GM18499 (cell line): ENCODE data around the gene ONECUT2.
"Not testable (repeated sequence)": the region's sequence is repeated elsewhere in the genome, so short reads cannot be mapped to it uniquely, and the experiment has no call there.

Experiments used
- ATAC-seq: cut with Tn5 transposase; IDR thresholded peaks from one replicate; pipeline ENCODE4 v1.9.1; 2021; ENCODE audit warnings: moderate number of reproducible peaks; ENCODE audit not compliant: insufficient read depth, unreplicated experiment

Gene ONECUT2

DNA sequence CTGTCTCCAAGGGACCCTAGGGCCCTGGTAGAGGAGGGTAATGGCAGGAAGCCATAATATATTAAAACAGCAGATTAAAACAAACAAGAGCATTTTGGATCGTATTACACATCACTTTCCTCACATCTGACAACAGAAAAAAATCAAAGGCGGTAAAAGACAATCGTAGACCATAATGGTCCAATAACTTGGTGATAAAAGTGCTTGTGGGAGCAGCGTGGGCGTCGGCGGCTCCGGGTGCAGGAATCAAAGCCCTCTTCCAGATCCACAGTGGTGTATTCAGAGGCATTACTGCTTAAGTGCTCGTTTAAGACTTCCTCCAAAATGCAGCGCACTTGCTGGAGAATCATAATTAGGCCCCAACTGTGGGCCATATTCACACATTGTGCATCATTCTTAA, 83.4 kb downstream of the ONECUT2 start:
- ATAC-seq = no peak

DNA sequence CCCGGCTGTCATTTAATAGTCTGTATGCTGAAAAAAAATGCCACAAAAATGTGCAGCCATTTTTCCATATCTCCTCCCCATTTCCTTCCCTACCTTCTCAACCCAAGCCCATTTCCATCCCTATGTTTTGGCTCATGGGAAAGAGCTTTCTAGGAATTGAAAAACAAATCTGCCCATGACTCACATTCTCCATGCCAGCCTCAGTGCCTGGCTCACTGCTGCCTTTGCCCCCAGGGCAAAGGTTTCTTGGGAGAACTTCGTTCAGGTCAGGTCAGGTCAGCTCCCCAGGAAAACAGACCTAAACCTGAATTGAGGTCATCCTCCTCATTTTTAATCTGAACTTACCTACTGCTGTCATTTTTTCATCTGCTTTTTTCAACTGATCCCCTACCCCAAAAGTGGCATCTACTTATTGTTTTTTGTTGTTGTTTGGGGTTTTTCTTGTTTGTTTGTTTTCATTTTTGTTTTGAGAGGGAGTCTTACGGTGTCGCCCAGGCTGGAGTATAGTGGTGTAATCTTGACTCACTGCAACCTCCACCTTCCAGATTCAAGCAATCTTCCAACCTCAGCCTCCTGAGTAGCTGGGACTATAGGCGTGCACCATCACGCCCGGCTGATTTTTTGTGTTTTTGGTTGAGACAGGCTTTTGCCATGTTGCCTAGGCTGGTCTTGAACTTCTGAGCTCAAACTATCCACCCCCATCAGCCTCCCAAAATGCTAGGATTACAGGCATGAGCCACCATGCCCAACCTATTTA, 84.7 kb downstream of the ONECUT2 start:
- no peak for ATAC-seq

DNA sequence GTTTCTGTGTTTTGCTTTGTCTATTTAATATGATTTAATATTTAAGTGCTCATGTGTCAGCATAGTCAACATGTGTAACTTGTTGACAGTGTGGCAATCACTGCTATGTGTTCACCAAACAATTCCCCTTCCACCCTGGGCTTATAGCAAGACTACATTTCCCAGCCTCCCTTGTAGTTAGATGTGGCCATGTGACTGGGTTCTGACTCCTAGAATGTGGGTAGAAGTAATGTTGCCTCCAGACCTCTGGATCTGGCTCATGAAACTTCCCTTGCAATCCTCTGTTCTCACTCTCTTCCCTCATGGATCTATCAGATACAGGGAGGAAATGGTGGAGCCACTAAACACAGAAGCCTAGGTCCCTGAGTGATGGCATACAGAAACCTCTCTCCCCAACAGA, 87.2 kb downstream of the ONECUT2 start:
- ATAC-seq = not testable (repeated sequence)

DNA sequence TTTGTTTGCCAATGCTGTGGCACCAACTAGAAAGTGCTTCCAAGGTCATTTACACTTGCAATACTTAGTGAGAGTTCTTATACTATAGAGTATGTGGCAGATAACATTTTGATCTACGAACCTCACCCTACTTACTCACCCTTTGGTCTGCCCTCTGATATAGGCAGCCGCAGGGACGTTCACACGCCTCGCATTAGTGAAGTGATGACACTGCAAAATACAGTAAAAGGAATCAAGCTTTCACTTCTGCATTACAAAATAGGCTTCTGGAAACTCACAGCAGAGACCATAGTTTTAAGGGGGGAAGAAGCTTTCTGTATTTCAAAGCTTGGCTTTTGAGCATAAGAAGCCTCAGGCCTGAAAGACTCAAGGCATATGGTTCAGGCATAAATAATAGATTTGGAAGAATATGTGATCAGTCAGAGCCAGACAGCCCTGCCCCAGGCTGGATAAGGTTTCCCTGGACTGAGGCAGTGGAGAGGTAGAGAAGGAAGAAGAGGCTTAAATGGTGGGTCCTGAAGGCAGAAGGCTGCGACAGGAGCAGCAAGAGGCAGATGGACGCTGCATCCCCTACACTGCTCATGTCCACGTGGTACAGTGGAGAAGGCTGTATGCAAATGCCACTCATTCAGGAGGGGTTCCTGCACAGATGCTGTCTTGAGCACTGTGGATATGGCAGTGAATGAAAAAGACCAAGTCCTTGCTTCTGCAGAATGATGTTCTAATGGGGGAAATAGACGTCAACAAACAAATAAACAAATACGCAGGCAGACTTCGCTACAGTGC, 88.2 kb downstream of the ONECUT2 start:
- ATAC-seq = no peak

DNA sequence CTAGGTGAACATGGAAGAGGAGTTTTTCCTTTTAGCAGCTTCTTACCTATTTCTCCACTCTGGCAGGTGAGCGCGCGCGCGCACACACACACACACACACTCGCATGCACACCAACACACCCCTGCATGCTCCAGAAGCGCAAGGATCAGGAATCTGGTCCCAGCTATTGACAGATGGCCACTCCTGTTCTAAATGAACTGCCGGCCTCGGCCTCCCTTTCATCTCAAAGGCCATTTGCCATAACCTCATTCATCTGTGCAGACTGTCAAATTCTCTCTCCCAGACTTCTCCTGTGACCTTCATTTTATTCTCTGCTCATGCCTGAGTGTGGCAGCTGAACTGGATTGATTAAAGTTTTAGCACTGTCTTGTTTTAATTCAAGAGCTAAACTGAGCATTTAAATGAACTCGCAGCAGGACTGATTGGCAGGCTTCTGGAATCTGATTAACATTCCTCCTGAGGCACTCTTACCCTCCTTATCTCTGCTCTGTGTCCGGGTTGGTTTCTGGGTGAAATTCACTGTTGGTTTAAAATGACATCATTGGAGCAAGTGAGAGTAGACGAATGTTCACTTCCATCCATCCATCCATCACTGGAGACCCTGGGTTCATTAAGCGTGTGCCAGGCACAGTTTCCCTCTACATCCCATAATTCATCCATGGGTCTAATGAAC, 92.5 kb downstream of the ONECUT2 start:
- ATAC-seq = no peak

DNA sequence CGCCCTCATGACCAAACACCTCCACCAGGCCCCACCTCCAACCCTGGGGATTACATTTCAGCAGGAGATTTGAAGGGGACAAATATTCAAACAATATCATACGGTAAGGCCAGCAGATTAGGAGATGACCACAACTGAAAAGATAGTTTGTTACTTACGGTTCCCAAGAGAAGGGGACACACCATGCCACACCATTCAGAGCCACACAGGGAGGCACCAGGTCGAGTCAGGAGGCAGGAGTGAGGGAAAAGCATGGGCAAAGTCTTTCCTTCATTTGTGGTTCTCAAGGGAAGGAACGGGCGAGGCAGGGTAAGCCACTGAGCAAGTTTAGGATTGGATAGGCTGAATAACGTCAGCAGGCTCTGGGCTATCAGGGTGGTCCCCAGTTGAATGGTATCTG, 94.0 kb downstream of the ONECUT2 start:
- no peak for ATAC-seq

DNA sequence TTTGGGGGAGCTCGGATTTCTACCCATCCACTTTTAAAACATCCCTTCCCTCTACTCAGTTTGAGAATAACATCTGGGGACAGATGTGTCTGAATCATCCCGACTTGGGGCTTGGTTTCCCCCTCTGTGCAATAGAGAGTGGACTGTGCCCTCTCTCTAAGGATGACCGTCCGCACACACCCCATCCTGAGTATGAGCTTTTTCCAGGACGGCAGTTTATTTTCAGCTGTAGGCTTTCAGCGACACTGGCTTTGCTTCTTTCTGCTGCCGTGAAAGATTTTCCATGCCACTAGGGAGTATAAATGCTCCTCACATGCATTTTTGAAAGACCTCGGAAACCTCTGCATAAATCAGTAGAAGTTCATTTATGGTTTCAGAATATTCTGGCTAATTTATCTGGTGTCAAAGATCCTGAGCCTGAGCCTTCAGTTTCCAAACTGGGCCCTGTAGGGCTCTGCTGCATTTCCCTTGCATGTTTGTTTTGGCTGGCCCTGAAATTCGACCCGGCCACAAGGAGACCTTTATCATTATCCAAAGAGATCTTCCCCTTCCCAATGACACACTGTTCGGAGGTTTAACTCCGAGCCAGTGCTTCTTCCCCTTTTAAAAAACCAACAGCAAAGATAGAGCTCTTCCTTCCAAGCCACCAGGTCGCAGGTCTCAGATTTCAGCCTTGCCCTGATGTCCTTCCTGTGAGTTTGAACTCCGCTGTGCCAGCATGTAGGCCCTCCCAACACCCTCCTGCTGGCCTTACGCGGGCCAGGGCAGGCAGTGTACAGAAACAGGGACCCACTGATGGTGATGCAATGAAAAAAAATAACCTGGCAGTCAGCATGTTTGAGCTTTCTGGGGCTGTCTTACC, 98.1 kb downstream of the ONECUT2 start:
- ATAC-seq = no peak

DNA sequence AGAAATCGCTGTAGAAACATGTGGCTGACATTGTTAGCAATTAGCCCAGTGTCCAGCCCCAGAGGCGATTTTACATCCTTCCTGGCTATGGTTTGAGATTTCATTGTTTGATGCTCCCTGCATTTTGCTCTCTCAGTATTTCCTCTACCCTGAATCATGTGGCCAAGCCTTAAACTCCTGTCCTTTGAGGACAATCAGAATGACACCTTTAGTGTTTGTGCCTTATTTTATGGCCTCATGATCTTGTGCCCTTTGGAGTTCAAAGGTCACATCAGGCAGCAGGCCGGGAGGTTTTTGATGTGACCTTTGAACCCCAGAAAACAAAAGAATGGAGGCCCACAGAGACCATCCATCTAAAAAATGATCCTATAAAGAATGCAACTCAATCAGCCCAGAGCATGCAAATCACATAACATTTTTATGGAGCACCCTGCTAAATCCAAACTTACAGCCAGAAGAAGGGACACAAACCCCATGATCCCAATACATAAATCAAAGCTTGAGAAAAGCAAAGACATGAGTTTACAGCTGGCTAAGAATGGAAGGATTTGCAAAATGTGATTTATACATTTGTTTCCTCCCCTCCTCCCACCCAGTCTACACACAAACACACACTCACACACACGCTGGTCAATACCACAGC, 98.8 kb downstream of the ONECUT2 start:
- no peak for ATAC-seq

DNA sequence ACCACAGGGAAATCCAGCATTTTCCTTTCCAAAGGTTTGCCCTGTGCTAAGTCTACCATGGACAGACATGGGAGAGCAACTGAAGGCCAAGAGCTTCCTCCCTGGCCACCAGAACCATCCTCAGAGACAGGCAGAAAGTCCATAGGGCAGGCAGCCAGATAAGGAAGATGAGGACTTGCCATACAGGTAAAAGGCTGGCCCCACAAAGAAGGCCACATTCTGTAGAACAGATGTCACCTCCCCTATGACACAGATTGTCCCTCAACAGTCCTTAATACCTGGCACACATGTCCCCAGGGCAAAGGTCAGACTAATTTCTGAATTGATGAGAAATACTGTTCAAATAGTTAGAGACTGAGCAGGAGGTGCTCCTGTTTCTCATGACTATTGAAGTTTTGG, 99.3 kb downstream of the ONECUT2 start:
- ATAC-seq = no peak

DNA sequence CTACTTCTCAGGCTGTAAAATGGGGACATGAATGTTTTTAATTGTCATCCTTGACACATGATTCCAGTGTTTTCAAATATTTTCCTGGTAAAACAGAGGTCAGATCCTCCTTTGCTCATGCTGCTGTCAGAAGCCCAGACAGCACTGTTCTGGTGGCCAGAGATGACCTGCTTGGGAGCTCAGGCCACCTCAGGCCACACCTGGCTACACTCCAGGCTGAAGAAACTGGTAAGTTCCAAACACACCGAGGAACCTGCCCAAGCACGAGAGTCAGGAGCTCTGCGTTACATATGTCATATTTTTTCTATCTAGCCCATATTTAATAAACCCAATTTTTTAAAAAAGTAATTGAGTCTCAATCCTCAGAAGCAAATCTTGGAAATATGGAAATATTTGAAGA, 103.4 kb downstream of the ONECUT2 start:
- no peak for ATAC-seq

DNA sequence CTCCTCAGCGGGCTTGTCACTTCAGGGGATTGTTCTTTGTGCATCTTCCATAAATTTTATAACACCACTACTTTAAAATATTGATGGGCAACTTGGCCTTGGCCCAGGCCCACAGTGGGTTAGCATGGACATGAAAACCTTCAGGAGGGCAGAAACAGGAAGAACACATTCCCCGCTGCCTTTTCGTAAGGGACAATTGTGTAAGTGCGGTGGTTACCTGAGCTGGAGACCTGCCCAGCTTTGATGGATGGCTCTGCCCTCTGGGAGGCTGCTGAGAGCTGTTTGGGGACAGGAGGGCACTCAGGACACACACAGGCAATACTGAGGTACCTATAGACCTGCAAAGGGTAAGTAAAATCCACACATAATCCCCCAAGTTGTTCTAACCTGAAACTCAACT, 104.5 kb downstream of the ONECUT2 start:
- ATAC-seq = no peak
